ENCODE data around the gene UBL7.

UBL7 gene

GRCh38 chr15:74454764-74455500 lies 6.0 kb downstream of the UBL7 start:
- no peak overlapping the region for H3K4me3 ChIP-seq (ENCODE audit: control insufficient read depth, low read depth, low read length)
- TF ChIP-seq CTCF (IDR thresholded peaks at IDR 0.05; ENCODE audit: control insufficient read depth, insufficient read depth, low read depth, low read length, missing control alignments), result no peak
- DNase-seq (ENCODE audit: low read depth), result no peak

GRCh38 chr15:74453925-74454763 lies 6.8 kb downstream of the UBL7 start:
- no peak for TF ChIP-seq CTCF (IDR thresholded peaks at IDR 0.05; ENCODE audit: control insufficient read depth, insufficient read depth, low read depth, low read length, missing control alignments)
- DNase-seq (ENCODE audit: low read depth), result no peak
- no peak overlapping the region for H3K4me3 ChIP-seq (ENCODE audit: control insufficient read depth, low read depth, low read length)

- TF ChIP-seq CTCF (IDR thresholded peaks at IDR 0.05; ENCODE audit: control insufficient read depth, insufficient read depth, low read depth, low read length, missing control alignments), result no peak
- no peak overlapping the region for H3K4me3 ChIP-seq (ENCODE audit: control insufficient read depth, low read depth, low read length)
- DNase-seq (ENCODE audit: low read depth), result no peak
These were observed 8.8 kb downstream of the UBL7 start for GRCh38 chr15:74451861-74452835.

- H3K4me3 ChIP-seq (ENCODE audit: control insufficient read depth, low read depth, low read length), result no peak overlapping the region
- no peak for TF ChIP-seq CTCF (IDR thresholded peaks at IDR 0.05; ENCODE audit: control insufficient read depth, insufficient read depth, low read depth, low read length, missing control alignments)
- no peak for DNase-seq (ENCODE audit: low read depth)
These were observed 9.6 kb downstream of the UBL7 start for GRCh38 chr15:74451322-74451721.

GRCh38 chr15:74449643-74450205 lies 11.2 kb downstream of the UBL7 start:
- DNase-seq (ENCODE audit: low read depth), result no peak
- TF ChIP-seq CTCF (IDR thresholded peaks at IDR 0.05; ENCODE audit: control insufficient read depth, insufficient read depth, low read depth, low read length, missing control alignments), result no peak
- no peak overlapping the region for H3K4me3 ChIP-seq (ENCODE audit: control insufficient read depth, low read depth, low read length)

- no peak for DNase-seq (ENCODE audit: low read depth)
- no peak for TF ChIP-seq CTCF (IDR thresholded peaks at IDR 0.05; ENCODE audit: control insufficient read depth, insufficient read depth, low read depth, low read length, missing control alignments)
- H3K4me3 ChIP-seq (ENCODE audit: control insufficient read depth, low read depth, low read length), result no peak overlapping the region
These were observed 11.9 kb downstream of the UBL7 start for GRCh38 chr15:74449095-74449494.
